Transverse colon (tissue), 3 donors: ENCODE results near the gene DPH1.

Experiments
- CTCF ChIP-seq, 5 experiments: fragments of 200-600 bp in 3 of 5; fragments of 450-650 bp in 2 of 5; sonication (generic) in 3 of 5; IDR thresholded peaks; 1 replicate in 2 of 5; 2 replicates in 3 of 5; pipeline ENCODE4 v1.5.1; 2016 to 2017; ENCODE audit warnings: antibody characterized with exemption in 5 of 5, inconsistent platforms in 3 of 5, mild to moderate bottlenecking in 2 of 5, moderate library complexity in 1 of 5
- POLR2A ChIP-seq: fragments of 450-650 bp; IDR thresholded peaks from one replicate; pipeline ENCODE4 v1.6.1; 2016; ENCODE audit warnings: antibody characterized with exemption, mild to moderate bottlenecking, moderate library complexity

DNA sequence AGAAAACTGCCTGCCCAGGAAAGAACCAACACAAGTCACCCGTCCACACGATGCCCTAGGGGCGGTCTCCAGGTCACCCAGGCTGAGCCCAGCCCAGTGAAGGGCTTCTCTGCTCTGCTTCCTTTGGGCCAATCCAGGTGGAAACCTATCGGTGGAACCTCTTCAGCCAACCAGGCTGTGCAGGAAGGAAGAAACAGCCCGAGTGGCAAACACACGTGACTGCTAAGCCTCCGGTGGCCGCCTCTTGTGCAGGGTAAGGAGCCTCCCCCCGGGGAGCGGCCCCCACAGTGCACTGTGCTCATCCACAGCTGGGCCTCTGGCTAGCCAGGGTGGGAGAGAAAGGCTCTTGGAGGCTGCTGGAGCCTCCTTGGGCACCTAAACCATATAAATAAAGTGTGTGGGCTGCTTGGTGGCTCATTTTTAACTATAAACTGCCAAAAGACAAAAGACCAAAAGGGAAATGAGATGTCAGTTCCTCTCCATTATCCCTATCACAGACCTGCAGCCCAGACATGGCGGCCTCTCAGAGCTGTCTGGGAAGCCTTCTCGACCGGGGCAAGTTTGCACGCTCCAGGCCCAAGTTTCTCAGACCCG is 7.2 kb upstream of the DPH1 start:
- no peak for TF ChIP-seq CTCF (IDR thresholded peaks at IDR 0.05)
- TF ChIP-seq POLR2A: no peak
